ENCODE data around the gene SLC2A2.

The SLC2A2 gene

GRCh38 chr3:170967126-170967525, 59.4 kb downstream of the SLC2A2 start:
- no peak for TF ChIP-seq REST (IDR thresholded peaks at IDR 0.05; ENCODE audit: insufficient read depth in 1 of 2, low read depth in 2 of 2, low read length in 2 of 2)
- TF ChIP-seq POLR2AphosphoS5 (IDR thresholded peaks at IDR 0.05; ENCODE audit: low read depth, low read length): no peak
- no peak for TF ChIP-seq SIN3A (IDR thresholded peaks at IDR 0.05; ENCODE audit: borderline replicate concordance, insufficient read depth, low read length)
- no peak for TF ChIP-seq FOXP2 (optimal IDR thresholded peaks at IDR 0.05; ENCODE audit: borderline replicate concordance, extremely low read depth, extremely low read length, insufficient read depth)
- TF ChIP-seq TAF1 (IDR thresholded peaks at IDR 0.05; ENCODE audit: borderline replicate concordance, insufficient read depth, low read length): no peak

GRCh38 chr3:170966495-170966894, 60.0 kb downstream of the SLC2A2 start:
- no peak for TF ChIP-seq REST (IDR thresholded peaks at IDR 0.05; ENCODE audit: insufficient read depth in 1 of 2, low read depth in 2 of 2, low read length in 2 of 2)
- no peak for TF ChIP-seq POLR2AphosphoS5 (IDR thresholded peaks at IDR 0.05; ENCODE audit: low read depth, low read length)
- TF ChIP-seq FOXP2 (optimal IDR thresholded peaks at IDR 0.05; ENCODE audit: borderline replicate concordance, extremely low read depth, extremely low read length, insufficient read depth): no peak
- no peak for TF ChIP-seq TAF1 (IDR thresholded peaks at IDR 0.05; ENCODE audit: borderline replicate concordance, insufficient read depth, low read length)

GRCh38 chr3:170962411-170962810, 64.1 kb downstream of the SLC2A2 start:
- no peak for TF ChIP-seq SIN3A (IDR thresholded peaks at IDR 0.05; ENCODE audit: borderline replicate concordance, insufficient read depth, low read length)
- no peak for TF ChIP-seq TAF1 (IDR thresholded peaks at IDR 0.05; ENCODE audit: borderline replicate concordance, insufficient read depth, low read length)
- no peak for TF ChIP-seq REST (IDR thresholded peaks at IDR 0.05; ENCODE audit: insufficient read depth in 1 of 2, low read depth in 2 of 2, low read length in 2 of 2)
- no peak for TF ChIP-seq FOXP2 (optimal IDR thresholded peaks at IDR 0.05; ENCODE audit: borderline replicate concordance, extremely low read depth, extremely low read length, insufficient read depth)
- TF ChIP-seq POLR2AphosphoS5 (IDR thresholded peaks at IDR 0.05; ENCODE audit: low read depth, low read length): no peak

GRCh38 chr3:170961616-170962400, 64.7 kb downstream of the SLC2A2 start:
- TF ChIP-seq TAF1 (IDR thresholded peaks at IDR 0.05; ENCODE audit: borderline replicate concordance, insufficient read depth, low read length): no peak
- TF ChIP-seq POLR2AphosphoS5 (IDR thresholded peaks at IDR 0.05; ENCODE audit: low read depth, low read length): no peak
- TF ChIP-seq SIN3A (IDR thresholded peaks at IDR 0.05; ENCODE audit: borderline replicate concordance, insufficient read depth, low read length): no peak
- TF ChIP-seq FOXP2 (optimal IDR thresholded peaks at IDR 0.05; ENCODE audit: borderline replicate concordance, extremely low read depth, extremely low read length, insufficient read depth): no peak
- TF ChIP-seq REST (IDR thresholded peaks at IDR 0.05; ENCODE audit: insufficient read depth in 1 of 2, low read depth in 2 of 2, low read length in 2 of 2): no peak

Measured in PFSK-1 (cell line).